Measurements from ENCODE around the gene PSEN1.

GRCh38 chr14:73153272-73153671 lies 17.0 kb downstream of the PSEN1 start:
- no peak for TF ChIP-seq CEBPB (IDR thresholded peaks at IDR 0.05; ENCODE audit: low read depth, low read length)
- no peak for TF ChIP-seq POLR2AphosphoS5 (IDR thresholded peaks at IDR 0.05; ENCODE audit: low read depth, low read length)
- TF ChIP-seq, protein P1, sequence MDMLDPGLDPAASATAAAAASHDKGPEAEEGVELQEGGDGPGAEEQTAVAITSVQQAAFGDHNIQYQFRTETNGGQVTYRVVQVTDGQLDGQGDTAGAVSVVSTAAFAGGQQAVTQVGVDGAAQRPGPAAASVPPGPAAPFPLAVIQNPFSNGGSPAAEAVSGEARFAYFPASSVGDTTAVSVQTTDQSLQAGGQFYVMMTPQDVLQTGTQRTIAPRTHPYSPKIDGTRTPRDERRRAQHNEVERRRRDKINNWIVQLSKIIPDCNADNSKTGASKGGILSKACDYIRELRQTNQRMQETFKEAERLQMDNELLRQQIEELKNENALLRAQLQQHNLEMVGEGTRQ (IDR thresholded peaks at IDR 0.05; ENCODE audit: low read length): no peak
- no peak for TF ChIP-seq EZH2 (IDR thresholded peaks at IDR 0.05; ENCODE audit: low read depth, low read length, severe bottlenecking)
- TF ChIP-seq CTCF (IDR thresholded peaks at IDR 0.05; ENCODE audit: control extremely low read depth in 1 of 3, insufficient read depth in 1 of 3, low read depth in 1 of 3, low read length in 3 of 3): no peak
- TF ChIP-seq GTF2F1 (IDR thresholded peaks at IDR 0.05; ENCODE audit: borderline replicate concordance, low read depth, low read length): no peak
- TF ChIP-seq POLR2A (IDR thresholded peaks at IDR 0.05; ENCODE audit: control extremely low read depth in 1 of 2, low read depth in 2 of 2, low read length in 2 of 2): no peak
- no peak for TF ChIP-seq TCF12 (IDR thresholded peaks at IDR 0.05; ENCODE audit: low read depth, low read length)
- no peak for TF ChIP-seq RXRA (IDR thresholded peaks at IDR 0.05; ENCODE audit: insufficient read depth, low read depth, low read length)
- TF ChIP-seq SP1 (IDR thresholded peaks at IDR 0.05; ENCODE audit: low read depth, low read length): no peak
- TF ChIP-seq RAD21 (IDR thresholded peaks at IDR 0.05 in 1 of 2, conservative IDR thresholded peaks at IDR 0.05 in 1 of 2; ENCODE audit: low read depth in 2 of 2, low read length in 2 of 2): no peak
- no peak for TF ChIP-seq RNF2 (IDR thresholded peaks at IDR 0.05; ENCODE audit: borderline replicate concordance, low read depth, low read length, missing control alignments, poor library complexity, severe bottlenecking)

Data from H1 (cell line).